ENCODE results near the gene SYP.
"Not testable (repeated sequence)": the region's sequence is repeated elsewhere in the genome, so short reads cannot be mapped to it uniquely, and the experiment has no call there.

The SYP gene

DNA sequence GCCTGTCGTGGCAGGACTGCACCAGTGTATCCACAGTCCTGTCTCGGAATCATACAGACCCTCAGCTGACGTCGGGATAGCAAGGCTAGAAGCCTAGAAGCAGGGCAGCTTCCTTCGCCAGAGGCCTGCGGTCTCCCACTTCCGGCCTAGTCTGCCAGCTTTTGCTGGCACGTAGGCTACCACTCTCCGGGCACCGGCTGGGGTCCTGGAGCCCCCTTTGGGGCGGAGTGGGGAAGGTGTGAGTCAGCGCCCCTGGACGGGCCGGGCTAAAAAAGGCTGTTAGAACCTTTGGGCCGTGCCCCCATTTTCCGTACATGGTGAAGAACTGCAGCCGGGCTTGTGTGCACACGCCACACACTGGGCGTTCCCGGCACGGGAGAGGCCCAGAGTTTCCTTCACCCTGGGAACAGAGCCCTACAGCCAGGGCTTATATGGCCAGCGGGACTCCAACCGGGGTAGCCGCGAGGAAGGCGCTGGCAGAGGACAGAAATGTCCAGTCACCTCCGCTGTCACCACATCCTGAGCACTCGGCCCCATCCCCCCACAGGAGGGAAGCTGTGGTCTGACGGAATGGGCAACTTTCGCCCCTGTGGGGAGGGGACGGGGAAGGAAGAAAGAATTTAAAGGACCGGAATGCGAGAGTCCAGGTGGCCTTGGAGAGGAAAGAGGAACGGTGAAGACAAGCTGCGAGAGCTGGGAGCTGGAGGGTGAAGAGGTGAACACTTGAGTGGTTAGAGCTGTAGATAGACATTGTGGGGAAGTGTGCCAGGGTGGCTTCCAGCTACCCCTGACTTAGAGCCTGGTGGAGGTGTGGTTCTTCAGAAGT is 32.9 kb downstream of the SYP start:
- DNase-seq (ENCODE audit: low spot score): peak; percentile 70

GRCh38 chrX:49165901-49166881 is 33.8 kb downstream of the SYP start:
- DNase-seq (ENCODE audit: low spot score): peak; percentile 76

DNA sequence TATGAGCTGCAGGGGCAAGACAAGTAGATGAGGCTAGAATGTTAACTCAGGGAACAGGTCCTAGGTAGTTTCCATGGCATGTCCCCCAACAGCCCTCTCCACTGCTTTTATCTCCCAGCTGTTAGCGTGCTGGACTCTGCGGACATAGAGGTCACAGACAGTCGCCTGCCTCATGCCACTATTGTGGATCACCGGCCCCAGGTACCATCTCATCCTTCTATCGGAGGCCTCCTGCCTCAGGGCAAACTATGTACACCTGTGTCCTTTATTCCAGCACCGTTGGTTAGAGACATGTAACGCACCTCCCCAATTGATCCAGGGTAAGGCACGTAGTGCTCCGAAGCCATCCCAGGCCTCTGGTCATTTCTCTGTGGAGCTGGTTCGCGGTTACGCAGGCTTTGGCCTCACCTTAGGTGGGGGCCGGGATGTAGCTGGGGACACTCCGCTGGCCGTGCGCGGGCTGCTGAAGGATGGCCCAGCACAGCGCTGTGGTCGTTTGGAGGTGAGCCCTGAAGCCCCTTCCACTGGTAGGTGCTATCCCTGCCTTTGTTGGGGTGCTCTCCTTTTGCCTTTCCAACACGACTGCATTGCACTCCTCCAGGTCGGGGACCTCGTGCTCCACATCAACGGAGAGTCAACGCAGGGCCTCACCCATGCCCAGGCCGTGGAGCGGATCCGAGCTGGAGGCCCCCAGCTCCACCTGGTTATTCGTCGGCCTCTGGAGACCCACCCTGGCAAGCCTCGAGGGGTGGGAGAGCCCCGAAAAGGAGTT is 35.2 kb downstream of the SYP start:
- DNase-seq (ENCODE audit: low spot score): no peak

GRCh38 chrX:49163555-49164419 is 36.2 kb downstream of the SYP start:
- peak; percentile 88 for DNase-seq (ENCODE audit: low spot score)

- no peak for DNase-seq (ENCODE audit: low spot score)
Measured at GRCh38 chrX:49162620-49163019, 37.4 kb downstream of the SYP start, which contains the start of gene MAGIX. Gene MAGIX, plus strand, starts transcription at chrX:49162758. Its CDS starts 132 bp downstream, at chrX:49162890.

- peak; percentile 43 for DNase-seq (ENCODE audit: low spot score)
Measured at GRCh38 chrX:49161632-49162031, 38.4 kb downstream of the SYP start.

DNA sequence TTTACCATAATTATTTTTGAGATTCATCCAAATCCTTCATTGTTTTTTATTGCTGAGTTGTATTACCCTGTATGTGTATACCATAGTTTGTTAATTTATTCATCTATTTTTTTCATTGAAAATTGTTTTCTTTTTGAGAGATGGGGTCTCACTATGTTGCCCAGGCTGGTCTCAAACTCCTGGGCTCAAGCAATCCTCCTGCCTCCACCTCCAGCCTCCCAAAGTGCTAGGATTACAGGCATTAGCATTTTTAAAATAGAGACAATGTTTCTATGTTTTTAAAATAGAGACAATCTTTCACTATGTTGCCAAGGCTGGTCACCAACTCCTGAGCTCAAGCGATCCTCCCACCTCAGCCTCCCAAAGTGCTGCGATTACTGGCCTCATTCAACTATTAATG is 39.1 kb downstream of the SYP start:
- no peak for DNase-seq (ENCODE audit: low spot score)

GRCh38 chrX:49157194-49157593 is 42.8 kb downstream of the SYP start:
- DNase-seq (ENCODE audit: low spot score): no peak

DNA sequence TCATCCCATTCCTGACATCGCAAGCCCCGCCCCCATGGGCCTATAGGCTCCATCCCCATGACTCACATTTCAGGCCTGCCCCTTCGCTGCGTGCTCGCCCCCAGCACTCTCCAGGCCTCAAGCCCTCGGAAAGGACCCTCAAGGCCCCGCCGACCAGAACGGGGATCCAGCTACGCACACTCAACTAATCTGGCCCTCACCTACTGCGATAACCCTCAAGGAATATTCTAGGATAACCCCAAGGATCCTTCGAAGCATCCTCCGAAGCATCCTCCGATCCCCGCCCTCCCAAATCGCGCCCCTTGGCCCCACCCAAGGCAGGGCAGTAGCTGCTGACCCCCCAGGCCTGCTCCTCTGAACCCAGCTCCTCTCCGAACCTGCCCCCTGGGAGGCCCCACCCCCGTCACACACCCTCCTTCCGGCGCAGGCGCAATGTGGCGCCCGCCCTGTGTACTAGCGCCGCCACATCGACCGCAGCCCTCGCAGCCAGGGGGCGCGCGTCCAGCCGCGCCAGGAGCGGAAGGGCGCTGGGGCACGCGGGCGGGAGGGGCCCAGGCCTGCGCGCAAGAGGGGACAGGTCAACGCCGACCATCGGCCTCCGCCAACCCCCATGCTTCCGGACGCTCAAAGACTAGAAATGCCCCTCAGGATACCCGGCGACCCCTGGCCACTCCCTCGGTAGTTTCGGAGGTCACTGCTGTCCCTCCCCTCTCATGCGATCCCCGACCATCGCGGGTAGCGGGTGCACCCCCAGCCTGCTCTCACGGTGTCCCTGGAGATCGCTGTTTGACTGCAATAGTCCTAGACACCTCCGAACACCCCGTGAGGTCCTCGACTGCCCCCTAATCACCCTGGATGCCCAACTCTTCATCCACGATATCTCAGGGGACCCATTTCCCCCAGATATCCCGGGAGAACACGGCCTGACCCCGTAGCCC is 43.8 kb downstream of the SYP start:
- DNase-seq (ENCODE audit: low spot score): peak; percentile 86

GRCh38 chrX:49155243-49155899 is 44.6 kb downstream of the SYP start:
- DNase-seq (ENCODE audit: low spot score): peak; percentile 76

DNA sequence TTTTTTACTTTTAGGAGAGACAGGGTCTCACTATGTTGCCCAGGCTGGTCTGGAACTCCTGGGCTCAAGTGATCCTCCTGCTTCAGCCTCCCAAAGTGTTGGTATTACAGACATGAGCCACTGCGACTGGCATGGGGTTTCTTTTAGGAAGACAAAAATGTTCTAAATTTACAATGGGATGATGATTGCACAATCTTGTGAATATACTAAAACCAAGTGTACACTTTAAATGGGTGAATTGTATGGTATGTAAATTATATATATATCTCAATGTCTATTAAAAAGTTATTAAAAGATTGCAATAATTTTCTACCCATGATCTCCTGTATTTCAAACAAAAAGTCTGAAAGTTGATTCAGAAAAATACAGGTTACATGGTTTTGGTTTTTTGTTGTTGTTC is 46.5 kb downstream of the SYP start:
- DNase-seq (ENCODE audit: low spot score): no peak

GRCh38 chrX:49149291-49149690 is 50.7 kb downstream of the SYP start:
- not testable (repeated sequence) for DNase-seq (ENCODE audit: low spot score)

- not testable (repeated sequence) for DNase-seq (ENCODE audit: low spot score)
Measured at GRCh38 chrX:49148390-49149100, 51.4 kb downstream of the SYP start.

DNA sequence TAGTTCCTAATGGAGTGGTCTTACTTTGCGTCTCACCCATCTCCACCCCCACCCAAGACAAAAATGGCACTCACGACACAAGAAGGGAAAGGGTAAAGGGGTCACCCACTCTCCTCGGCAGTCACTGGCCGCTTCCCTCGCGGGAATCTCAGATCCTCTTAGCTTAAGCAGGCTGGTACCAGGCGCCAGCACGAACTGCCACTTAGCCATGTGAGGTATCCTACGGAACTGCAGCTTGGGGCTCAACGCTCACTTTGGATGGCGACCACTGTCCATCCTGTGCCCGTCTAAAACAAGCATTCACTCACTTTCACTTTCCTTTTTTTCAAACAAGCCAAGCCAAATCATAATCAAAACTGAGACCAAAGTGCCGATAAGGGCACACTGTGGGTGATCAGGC is 52.1 kb downstream of the SYP start:
- DNase-seq (ENCODE audit: low spot score): no peak

DNA sequence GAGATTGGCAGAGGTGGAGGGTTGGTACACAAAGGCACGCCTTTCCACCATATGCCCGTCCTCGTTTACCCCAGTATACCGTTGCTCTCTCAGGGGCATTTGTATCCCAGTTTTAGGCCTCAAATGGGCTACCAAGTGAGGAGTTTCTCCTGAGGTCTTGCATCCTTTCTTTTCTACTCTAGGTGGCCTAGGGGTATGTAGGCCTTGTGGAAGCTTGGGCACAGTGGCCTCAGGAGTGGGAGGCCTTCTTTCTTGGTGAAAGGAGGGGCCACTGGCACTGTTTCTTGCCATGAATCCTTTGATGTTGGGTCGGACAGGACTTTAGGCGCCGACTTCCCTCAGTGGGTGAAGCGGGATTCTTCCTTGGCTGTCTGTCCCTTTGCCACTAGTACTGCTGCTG is 52.7 kb downstream of the SYP start:
- DNase-seq (ENCODE audit: low spot score): no peak

DNA sequence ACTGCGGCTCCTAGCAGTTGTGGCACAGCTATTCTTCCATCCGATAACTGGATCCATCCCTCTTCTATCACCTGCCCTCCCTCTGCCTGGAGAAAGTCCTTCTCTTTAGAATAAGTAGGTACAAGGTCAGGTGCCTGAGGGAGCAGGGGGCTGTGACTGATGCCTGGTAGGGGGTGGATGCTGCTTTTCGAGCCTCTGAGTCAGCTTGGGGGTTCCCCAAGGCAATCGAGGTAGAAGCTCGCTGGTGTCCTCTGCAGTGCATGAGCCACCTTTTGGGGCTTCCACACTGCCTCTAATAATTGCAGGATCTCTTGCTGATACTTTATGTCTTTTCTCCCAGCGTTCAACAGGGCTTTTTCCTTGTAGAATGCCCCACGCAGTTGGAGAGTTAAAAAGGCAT is 56.8 kb downstream of the SYP start:
- not testable (repeated sequence) for DNase-seq (ENCODE audit: low spot score)

DNA sequence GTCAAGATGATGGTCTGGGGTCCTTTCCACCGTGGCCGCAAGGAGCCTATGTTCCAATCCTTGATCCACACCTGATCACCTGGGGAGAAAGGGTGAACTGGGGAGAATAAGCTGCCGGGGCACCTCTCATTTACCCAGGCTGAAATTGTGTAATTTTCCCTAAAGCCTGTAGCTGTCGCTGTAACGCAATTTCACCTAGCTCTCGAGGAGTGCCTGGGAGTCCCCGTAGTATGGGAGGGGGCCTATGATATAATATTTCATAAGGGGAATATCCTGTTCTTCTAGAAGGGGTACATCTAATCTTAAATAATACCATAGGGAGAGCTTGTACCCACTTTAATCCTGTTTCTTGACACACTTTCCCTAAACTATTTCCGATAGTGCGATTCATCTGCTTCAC is 57.7 kb downstream of the SYP start:
- DNase-seq (ENCODE audit: low spot score): peak; percentile 46

GRCh38 chrX:49139713-49140112 is 60.3 kb downstream of the SYP start:
- no peak for DNase-seq (ENCODE audit: low spot score)

Measured in hematopoietic multipotent progenitor cell treated with erythropoietin and hydrocortisone succinate and interleukin-3 and kit ligand, for 15 days (in vitro differentiated cells).